Neural crest cell (in vitro differentiated cells): ENCODE data around the gene TDRD5. TPM values are rescaled to one million over a fixed set of nuclear protein-coding genes. Genes with fewer than 3 reads are reported as not detected.

Source experiments
- DNase-seq: peaks from one replicate; pipeline ENCODE4 v3.0.0; 2021; ENCODE audit warnings: low read depth, mixed read lengths, low spot score
- H3K27ac Mint-ChIP-seq: one replicate; pipeline ENCODE4 v1.8.0; 2021; ENCODE audit warnings: mild to moderate bottlenecking, mixed read lengths; ENCODE audit not compliant: unreplicated experiment
- H3K27me3 Mint-ChIP-seq: 2 replicates; pipeline ENCODE4 v1.8.0; 2021; ENCODE audit warnings: low read depth, mild to moderate bottlenecking, mixed read lengths
- H3K36me3 Mint-ChIP-seq: 2 replicates; pipeline ENCODE4 v1.8.0; 2021; ENCODE audit warnings: low read depth, mild to moderate bottlenecking, mixed read lengths
- H3K4me1 Mint-ChIP-seq: 2 replicates; pipeline ENCODE4 v1.8.0; 2021; ENCODE audit warnings: mixed read lengths
- H3K4me3 Mint-ChIP-seq: one replicate; pipeline ENCODE4 v1.8.0; 2021; ENCODE audit warnings: mild to moderate bottlenecking, mixed read lengths
- H3K9me3 Mint-ChIP-seq: 2 replicates; pipeline ENCODE4 v1.8.0; 2021; ENCODE audit warnings: mixed read lengths
- CTCF ChIP-seq: fragments of 200-600 bp; sonication (generic); conservative IDR thresholded peaks from 2 replicates; pipeline ENCODE4 v1.5.0; 2021; ENCODE audit warnings: antibody characterized with exemption, mild to moderate bottlenecking
- total RNA-seq: library from RNA; stranded (reverse); gene quantifications from 2 replicates; pipeline ENCODE4 v1.2.1, GENCODE V29; 2021

TDRD5 gene
- total RNA-seq, 1 donor from 2014 or later, result not detected

GRCh38 chr1:179612361-179612760, 20.7 kb downstream of the TDRD5 start:
- H3K9me3 Mint-ChIP-seq, result no peaks in the 10 kb centered on the region
- H3K27ac Mint-ChIP-seq, result no peak overlapping the region
- H3K4me1 Mint-ChIP-seq, result no peaks in the 10 kb centered on the region
- no peak for TF ChIP-seq CTCF
- no peak for DNase-seq
- H3K36me3 Mint-ChIP-seq, result no peaks in the 10 kb centered on the region
- no peak overlapping the region for H3K4me3 Mint-ChIP-seq
- peaks cover 8% of the 10 kb centered on the region for H3K27me3 Mint-ChIP-seq

DNA sequence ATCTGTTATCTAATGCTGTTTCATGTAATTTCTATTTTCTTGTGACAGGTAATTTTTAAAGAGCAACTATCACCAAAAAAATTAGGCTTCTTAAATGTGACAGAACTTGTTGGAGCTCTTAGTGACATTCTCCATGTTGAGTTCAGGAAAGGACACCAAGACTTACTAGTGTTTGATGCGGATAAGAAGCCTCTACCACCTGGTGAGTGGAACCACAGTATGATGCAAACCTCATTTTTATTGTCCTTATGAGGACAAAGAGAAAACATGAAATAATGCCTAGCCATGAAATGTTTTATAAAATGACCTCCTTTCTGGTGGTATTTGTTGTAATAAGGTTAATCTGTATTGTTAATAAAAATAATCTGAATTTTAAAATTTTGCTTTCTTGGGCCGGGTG, 39.1 kb downstream of the TDRD5 start:
- DNase-seq, result no peak
- no peaks in the 10 kb centered on the region for H3K9me3 Mint-ChIP-seq
- H3K27me3 Mint-ChIP-seq, result no peaks in the 10 kb centered on the region
- TF ChIP-seq CTCF, result no peak
- H3K4me1 Mint-ChIP-seq, result no peaks in the 10 kb centered on the region
- no peak overlapping the region for H3K27ac Mint-ChIP-seq
- H3K4me3 Mint-ChIP-seq, result no peak overlapping the region
- no peaks in the 10 kb centered on the region for H3K36me3 Mint-ChIP-seq

- TF ChIP-seq CTCF, result no peak
- Mint-ChIP-seq H3K27ac (no peak overlapping the region), H3K27me3 (no peaks in the 10 kb centered on the region), H3K4me1 (no peaks in the 10 kb centered on the region), H3K36me3 (no peaks in the 10 kb centered on the region), H3K4me3 (no peak overlapping the region), H3K9me3 (no peaks in the 10 kb centered on the region)
- DNase-seq, result no peak
These were observed 41.2 kb downstream of the TDRD5 start for GRCh38 chr1:179632868-179633267.

DNA sequence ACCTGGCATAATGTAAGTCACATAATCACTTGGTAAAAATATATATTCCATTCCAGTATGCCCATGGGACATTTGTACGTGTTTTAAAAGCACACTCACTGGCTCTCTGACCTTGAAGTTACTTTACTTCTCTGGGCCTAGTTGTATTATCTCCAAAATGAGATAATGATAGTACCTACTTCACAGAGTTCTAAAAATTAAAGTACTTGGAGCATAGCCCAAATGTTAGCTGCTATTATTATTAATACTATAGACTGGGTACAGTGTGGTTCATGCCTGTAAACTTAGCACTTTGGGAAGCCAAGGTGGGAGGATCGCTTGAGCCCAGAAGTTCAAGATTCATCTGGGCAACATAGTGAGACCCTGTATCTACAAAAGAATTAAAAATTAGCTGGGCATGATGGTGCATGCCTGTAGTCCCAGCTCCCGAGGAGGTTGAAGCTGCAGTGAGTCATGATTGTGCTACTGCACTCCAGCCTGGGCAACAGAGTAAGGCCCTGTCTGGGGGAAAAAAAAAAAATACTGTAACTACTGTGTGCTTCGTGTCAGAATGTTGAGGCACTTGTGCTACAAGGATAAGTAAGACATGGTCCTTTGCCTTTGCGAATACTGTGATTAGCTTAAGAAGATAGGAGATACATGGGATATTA, 45.7 kb downstream of the TDRD5 start:
- H3K4me1 Mint-ChIP-seq, result no peaks in the 10 kb centered on the region
- no peak overlapping the region for H3K27ac Mint-ChIP-seq
- no peak overlapping the region for H3K4me3 Mint-ChIP-seq
- no peak for DNase-seq
- no peaks in the 10 kb centered on the region for H3K36me3 Mint-ChIP-seq
- no peak for TF ChIP-seq CTCF
- H3K27me3 Mint-ChIP-seq, result no peaks in the 10 kb centered on the region
- H3K9me3 Mint-ChIP-seq, result no peaks in the 10 kb centered on the region

DNA sequence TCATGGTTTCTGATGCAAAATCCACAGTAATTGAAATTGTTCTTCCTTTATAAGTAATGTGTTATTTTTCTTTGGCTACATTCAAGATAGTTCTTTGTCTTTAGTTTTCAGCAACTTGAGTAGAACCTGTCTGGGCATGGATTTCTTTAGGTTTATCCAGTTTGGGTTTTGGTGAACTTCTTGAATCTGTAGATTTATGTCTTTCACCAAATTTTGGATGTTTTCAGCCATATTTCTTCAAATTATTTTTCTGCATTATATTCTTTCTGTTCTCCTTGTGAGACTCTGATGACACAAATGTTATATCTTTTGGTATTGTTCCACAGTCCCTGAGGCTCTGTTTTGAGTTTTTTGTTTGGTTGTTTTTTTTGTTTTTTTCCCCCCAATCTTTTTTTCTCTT, 69.4 kb downstream of the TDRD5 start:
- TF ChIP-seq CTCF, result no peak
- no peak overlapping the region for H3K4me3 Mint-ChIP-seq
- no peak for DNase-seq
- no peaks in the 10 kb centered on the region for H3K36me3 Mint-ChIP-seq
- H3K4me1 Mint-ChIP-seq, result no peaks in the 10 kb centered on the region
- peaks cover 2% of the 10 kb centered on the region for H3K27me3 Mint-ChIP-seq
- peaks cover 4% of the 10 kb centered on the region for H3K9me3 Mint-ChIP-seq
- H3K27ac Mint-ChIP-seq, result no peak overlapping the region

GRCh38 chr1:179663810-179664209, 72.2 kb downstream of the TDRD5 start:
- peaks cover 3% of the 10 kb centered on the region for H3K27me3 Mint-ChIP-seq
- H3K9me3 Mint-ChIP-seq, result peaks cover 4% of the 10 kb centered on the region
- H3K36me3 Mint-ChIP-seq, result no peaks in the 10 kb centered on the region
- DNase-seq, result no peak
- no peak overlapping the region for H3K4me3 Mint-ChIP-seq
- H3K27ac Mint-ChIP-seq, result no peak overlapping the region
- TF ChIP-seq CTCF, result no peak
- no peaks in the 10 kb centered on the region for H3K4me1 Mint-ChIP-seq
